Measurements from ENCODE around the gene VWA8. TPM values are rescaled to one million over a fixed set of nuclear protein-coding genes. Genes with fewer than 3 reads are reported as not detected.

Gene VWA8
- polyA plus RNA-seq, 1 of the 3 experiments (the other 2 are of a cell fraction) = 5.5 TPM

GRCh38 chr13:41673640-41674039 lies 287.3 kb downstream of the VWA8 start:
- H3K36me3 ChIP-seq (replicated peaks in 1 of 2; ENCODE audit: control insufficient read depth in 1 of 2, insufficient read depth in 2 of 2, low read length in 1 of 2) = peaks cover 4% of the 10 kb centered on the region in 2 experiments
- no peak overlapping the region for H2AFZ ChIP-seq (ENCODE audit: low read depth)
- no peak overlapping the region for H3K4me3 ChIP-seq (ENCODE audit: low read depth in 2 of 2, low read length in 1 of 2)
- 75% methylated on average over 2 of the region's 2 CpGs for WGBS (ENCODE audit: low lambda C conversion rate)
- no peak for DNase-seq
- POLR2A ChIA-PET = no interaction called here
- H3K27me3 ChIP-seq (ENCODE audit: insufficient read depth) = no peaks in the 10 kb centered on the region
- no peak overlapping the region for H3K27ac ChIP-seq (ENCODE audit: low read depth in 2 of 2, low read length in 1 of 2)
- no peaks in the 10 kb centered on the region for H3K9me3 ChIP-seq
- TF ChIP-seq TCF12 (IDR thresholded peaks at IDR 0.05) (no peak), IRF3 (IDR thresholded peaks at IDR 0.05; ENCODE audit: low read depth, low read length) (no peak), FOSL2 (IDR thresholded peaks at IDR 0.05; ENCODE audit: borderline replicate concordance, low read depth) (no peak), FOXJ3 (CRISPR knock-in tag; IDR thresholded peaks at IDR 0.05) (no peak), GATA2 (CRISPR knock-in tag; IDR thresholded peaks at IDR 0.05) (no peak), JUND (IDR thresholded peaks at IDR 0.05) (no peak), RFX5 (IDR thresholded peaks at IDR 0.05; ENCODE audit: low read length) (no peak), SIN3A (IDR thresholded peaks at IDR 0.05; ENCODE audit: borderline replicate concordance, low read depth, low read length) (no peak), PBX3 (IDR thresholded peaks at IDR 0.05) (no peak), SMC3 (IDR thresholded peaks at IDR 0.05; ENCODE audit: low read depth, low read length) (no peak), YY1 (IDR thresholded peaks at IDR 0.05; ENCODE audit: low read depth) (no peak), NRF1 (IDR thresholded peaks at IDR 0.05; ENCODE audit: low read depth, low read length) (no peak), FOXM1 (IDR thresholded peaks at IDR 0.05; ENCODE audit: low read depth) (no peak), RAD21 (IDR thresholded peaks at IDR 0.05; ENCODE audit: low read length) (no peak), USF2 (IDR thresholded peaks at IDR 0.05; ENCODE audit: borderline replicate concordance, low read depth, low read length) (no peak), CHD2 (IDR thresholded peaks at IDR 0.05; ENCODE audit: low read length, partially characterized antibody) (no peak), EP300 (IDR thresholded peaks at IDR 0.05; ENCODE audit: borderline replicate concordance in 1 of 2, low read depth in 1 of 2, low read length in 1 of 2) (no peak)
- TF ChIP-seq, protein P1, sequence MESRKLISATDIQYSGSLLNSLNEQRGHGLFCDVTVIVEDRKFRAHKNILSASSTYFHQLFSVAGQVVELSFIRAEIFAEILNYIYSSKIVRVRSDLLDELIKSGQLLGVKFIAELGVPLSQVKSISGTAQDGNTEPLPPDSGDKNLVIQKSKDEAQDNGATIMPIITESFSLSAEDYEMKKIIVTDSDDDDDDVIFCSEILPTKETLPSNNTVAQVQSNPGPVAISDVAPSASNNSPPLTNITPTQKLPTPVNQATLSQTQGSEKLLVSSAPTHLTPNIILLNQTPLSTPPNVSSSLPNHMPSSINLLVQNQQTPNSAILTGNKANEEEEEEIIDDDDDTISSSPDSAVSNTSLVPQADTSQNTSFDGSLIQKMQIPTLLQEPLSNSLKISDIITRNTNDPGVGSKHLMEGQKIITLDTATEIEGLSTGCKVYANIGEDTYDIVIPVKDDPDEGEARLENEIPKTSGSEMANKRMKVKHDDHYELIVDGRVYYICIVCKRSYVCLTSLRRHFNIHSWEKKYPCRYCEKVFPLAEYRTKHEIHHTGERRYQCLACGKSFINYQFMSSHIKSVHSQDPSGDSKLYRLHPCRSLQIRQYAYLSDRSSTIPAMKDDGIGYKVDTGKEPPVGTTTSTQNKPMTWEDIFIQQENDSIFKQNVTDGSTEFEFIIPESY (IDR thresholded peaks at IDR 0.05; ENCODE audit: borderline replicate concordance, low read depth) = no peak
- TF ChIP-seq, protein P2, sequence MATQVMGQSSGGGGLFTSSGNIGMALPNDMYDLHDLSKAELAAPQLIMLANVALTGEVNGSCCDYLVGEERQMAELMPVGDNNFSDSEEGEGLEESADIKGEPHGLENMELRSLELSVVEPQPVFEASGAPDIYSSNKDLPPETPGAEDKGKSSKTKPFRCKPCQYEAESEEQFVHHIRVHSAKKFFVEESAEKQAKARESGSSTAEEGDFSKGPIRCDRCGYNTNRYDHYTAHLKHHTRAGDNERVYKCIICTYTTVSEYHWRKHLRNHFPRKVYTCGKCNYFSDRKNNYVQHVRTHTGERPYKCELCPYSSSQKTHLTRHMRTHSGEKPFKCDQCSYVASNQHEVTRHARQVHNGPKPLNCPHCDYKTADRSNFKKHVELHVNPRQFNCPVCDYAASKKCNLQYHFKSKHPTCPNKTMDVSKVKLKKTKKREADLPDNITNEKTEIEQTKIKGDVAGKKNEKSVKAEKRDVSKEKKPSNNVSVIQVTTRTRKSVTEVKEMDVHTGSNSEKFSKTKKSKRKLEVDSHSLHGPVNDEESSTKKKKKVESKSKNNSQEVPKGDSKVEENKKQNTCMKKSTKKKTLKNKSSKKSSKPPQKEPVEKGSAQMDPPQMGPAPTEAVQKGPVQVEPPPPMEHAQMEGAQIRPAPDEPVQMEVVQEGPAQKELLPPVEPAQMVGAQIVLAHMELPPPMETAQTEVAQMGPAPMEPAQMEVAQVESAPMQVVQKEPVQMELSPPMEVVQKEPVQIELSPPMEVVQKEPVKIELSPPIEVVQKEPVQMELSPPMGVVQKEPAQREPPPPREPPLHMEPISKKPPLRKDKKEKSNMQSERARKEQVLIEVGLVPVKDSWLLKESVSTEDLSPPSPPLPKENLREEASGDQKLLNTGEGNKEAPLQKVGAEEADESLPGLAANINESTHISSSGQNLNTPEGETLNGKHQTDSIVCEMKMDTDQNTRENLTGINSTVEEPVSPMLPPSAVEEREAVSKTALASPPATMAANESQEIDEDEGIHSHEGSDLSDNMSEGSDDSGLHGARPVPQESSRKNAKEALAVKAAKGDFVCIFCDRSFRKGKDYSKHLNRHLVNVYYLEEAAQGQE (IDR thresholded peaks at IDR 0.05; ENCODE audit: low read depth, low read length) = no peak
- TF ChIP-seq, protein P3, sequence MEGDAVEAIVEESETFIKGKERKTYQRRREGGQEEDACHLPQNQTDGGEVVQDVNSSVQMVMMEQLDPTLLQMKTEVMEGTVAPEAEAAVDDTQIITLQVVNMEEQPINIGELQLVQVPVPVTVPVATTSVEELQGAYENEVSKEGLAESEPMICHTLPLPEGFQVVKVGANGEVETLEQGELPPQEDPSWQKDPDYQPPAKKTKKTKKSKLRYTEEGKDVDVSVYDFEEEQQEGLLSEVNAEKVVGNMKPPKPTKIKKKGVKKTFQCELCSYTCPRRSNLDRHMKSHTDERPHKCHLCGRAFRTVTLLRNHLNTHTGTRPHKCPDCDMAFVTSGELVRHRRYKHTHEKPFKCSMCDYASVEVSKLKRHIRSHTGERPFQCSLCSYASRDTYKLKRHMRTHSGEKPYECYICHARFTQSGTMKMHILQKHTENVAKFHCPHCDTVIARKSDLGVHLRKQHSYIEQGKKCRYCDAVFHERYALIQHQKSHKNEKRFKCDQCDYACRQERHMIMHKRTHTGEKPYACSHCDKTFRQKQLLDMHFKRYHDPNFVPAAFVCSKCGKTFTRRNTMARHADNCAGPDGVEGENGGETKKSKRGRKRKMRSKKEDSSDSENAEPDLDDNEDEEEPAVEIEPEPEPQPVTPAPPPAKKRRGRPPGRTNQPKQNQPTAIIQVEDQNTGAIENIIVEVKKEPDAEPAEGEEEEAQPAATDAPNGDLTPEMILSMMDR (IDR thresholded peaks at IDR 0.05) = no peak
- no peak overlapping the region for H3K4me2 ChIP-seq
- no peaks in the 10 kb centered on the region for H4K20me1 ChIP-seq (ENCODE audit: insufficient read depth)
- peaks cover 6% of the 10 kb centered on the region for H3F3A ChIP-seq (replicated peaks; ENCODE audit: insufficient read depth)
- H3K9me2 ChIP-seq = no peaks in the 10 kb centered on the region
- H3K4me1 ChIP-seq (ENCODE audit: control insufficient read depth in 1 of 2, insufficient read depth in 2 of 2, low read depth in 1 of 2, low read length in 1 of 2) = peaks cover 0 to 3% of the 10 kb centered on the region in 2 experiments; a peak in 3 of 4 replicates
- H3K79me2 ChIP-seq (ENCODE audit: insufficient read depth) = no peaks in the 10 kb centered on the region
- no peak overlapping the region for H3K9ac ChIP-seq
- CTCF ChIA-PET = interaction anchor here (1.0 to 3.2 kb wide), 4 partner anchors 21 to 436 kb away, joined by 3 to 13 read pairs (median 6); no protein-coding TSS in a partner anchor
